Measurements from ENCODE around the gene SYNDIG1. TPM values are rescaled to one million over a fixed set of nuclear protein-coding genes. Genes with fewer than 3 reads are reported as not detected.

Gene SYNDIG1
- total RNA-seq, 4 donors from 2014 or later, result not detected

GRCh38 chr20:24544371-24544770 lies 74.9 kb downstream of the SYNDIG1 start:
- DNase-seq, result no peak

GRCh38 chr20:24545168-24545567 lies 75.7 kb downstream of the SYNDIG1 start:
- no peaks in the 10 kb centered on the region for H3K36me3 ChIP-seq
- H3K4me1 ChIP-seq, result no peaks in the 10 kb centered on the region
- no peaks in the 10 kb centered on the region for H3K9me3 ChIP-seq
- DNase-seq, result no peak
- H3K4me3 ChIP-seq, result no peak overlapping the region
- no peaks in the 10 kb centered on the region for H3K27me3 ChIP-seq
- H3K27ac ChIP-seq, result no peak overlapping the region
- intact Hi-C loops (cut with DNase I), result no loop called here
- 81 to 82% methylated on average over 8 to 11 of the region's 11 CpGs for WGBS, 2 donors
- TF ChIP-seq, protein P1, sequence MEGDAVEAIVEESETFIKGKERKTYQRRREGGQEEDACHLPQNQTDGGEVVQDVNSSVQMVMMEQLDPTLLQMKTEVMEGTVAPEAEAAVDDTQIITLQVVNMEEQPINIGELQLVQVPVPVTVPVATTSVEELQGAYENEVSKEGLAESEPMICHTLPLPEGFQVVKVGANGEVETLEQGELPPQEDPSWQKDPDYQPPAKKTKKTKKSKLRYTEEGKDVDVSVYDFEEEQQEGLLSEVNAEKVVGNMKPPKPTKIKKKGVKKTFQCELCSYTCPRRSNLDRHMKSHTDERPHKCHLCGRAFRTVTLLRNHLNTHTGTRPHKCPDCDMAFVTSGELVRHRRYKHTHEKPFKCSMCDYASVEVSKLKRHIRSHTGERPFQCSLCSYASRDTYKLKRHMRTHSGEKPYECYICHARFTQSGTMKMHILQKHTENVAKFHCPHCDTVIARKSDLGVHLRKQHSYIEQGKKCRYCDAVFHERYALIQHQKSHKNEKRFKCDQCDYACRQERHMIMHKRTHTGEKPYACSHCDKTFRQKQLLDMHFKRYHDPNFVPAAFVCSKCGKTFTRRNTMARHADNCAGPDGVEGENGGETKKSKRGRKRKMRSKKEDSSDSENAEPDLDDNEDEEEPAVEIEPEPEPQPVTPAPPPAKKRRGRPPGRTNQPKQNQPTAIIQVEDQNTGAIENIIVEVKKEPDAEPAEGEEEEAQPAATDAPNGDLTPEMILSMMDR (IDR thresholded peaks at IDR 0.05), result no peak
- TF ChIP-seq POLR2A (IDR thresholded peaks at IDR 0.05), result no peak

More at GRCh38 chr20:24544371-24544770, 74.9 kb downstream of the SYNDIG1 start:
- no peak overlapping the region for H3K27ac ChIP-seq
- 53% methylated on average over 3 to 5 of the region's 7 CpGs for WGBS, 2 donors
- no peaks in the 10 kb centered on the region for H3K4me1 ChIP-seq
- intact Hi-C loops (cut with DNase I), result no loop called here
- H3K9me3 ChIP-seq, result no peaks in the 10 kb centered on the region
- TF ChIP-seq POLR2A (IDR thresholded peaks at IDR 0.05), result no peak
- TF ChIP-seq, protein P1 (IDR thresholded peaks at IDR 0.05), result no peak
- no peak overlapping the region for H3K4me3 ChIP-seq
- H3K36me3 ChIP-seq, result no peaks in the 10 kb centered on the region
- no peaks in the 10 kb centered on the region for H3K27me3 ChIP-seq

- H3K4me3 ChIP-seq, result no peak overlapping the region
- H3K4me1 ChIP-seq, result no peaks in the 10 kb centered on the region
- no peaks in the 10 kb centered on the region for H3K36me3 ChIP-seq
- no peak overlapping the region for H3K27ac ChIP-seq
- no peak for DNase-seq
- 86 to 100% methylated on average over 1 to 2 of the region's 2 CpGs for WGBS, 2 donors
- intact Hi-C loops (cut with DNase I), result no loop called here
- no peaks in the 10 kb centered on the region for H3K9me3 ChIP-seq
- no peak for TF ChIP-seq POLR2A (IDR thresholded peaks at IDR 0.05)
- TF ChIP-seq, protein P1 (IDR thresholded peaks at IDR 0.05), result no peak
- no peaks in the 10 kb centered on the region for H3K27me3 ChIP-seq
Measured at GRCh38 chr20:24546232-24546892, 76.9 kb downstream of the SYNDIG1 start.

DNA sequence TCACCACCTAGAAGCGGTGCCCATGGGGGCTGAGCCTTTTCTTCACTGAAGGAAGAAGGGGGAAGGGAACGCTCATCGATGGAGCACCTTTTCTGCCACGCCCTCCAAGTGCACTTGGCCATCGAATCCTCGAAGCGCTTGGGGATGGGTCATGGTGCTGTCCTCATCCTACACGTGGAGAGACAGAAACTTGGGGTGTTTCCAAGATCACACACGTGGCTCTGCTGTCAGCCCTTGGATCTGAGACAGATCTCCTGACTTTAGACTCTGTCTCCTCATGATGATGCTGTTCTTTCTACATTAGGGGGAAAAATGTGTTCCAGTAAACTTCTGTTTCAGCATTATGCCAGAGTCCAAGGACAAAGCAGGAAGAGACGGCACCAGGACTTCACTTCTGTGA lies 78.5 kb downstream of the SYNDIG1 start:
- H3K9me3 ChIP-seq, result no peaks in the 10 kb centered on the region
- H3K27me3 ChIP-seq, result no peaks in the 10 kb centered on the region
- no peak for TF ChIP-seq POLR2A (IDR thresholded peaks at IDR 0.05)
- TF ChIP-seq, protein P1 (IDR thresholded peaks at IDR 0.05), result no peak
- 67 to 82% methylated on average over 2 to 9 of the region's 10 CpGs for WGBS, 2 donors
- intact Hi-C loops (cut with DNase I), result no loop called here
- no peak overlapping the region for H3K27ac ChIP-seq
- H3K4me3 ChIP-seq, result no peak overlapping the region
- H3K36me3 ChIP-seq, result no peaks in the 10 kb centered on the region
- no peaks in the 10 kb centered on the region for H3K4me1 ChIP-seq
- DNase-seq, result no peak

- no peak for DNase-seq
- 46 to 58% methylated on average over 2 of the region's 2 CpGs for WGBS, 2 donors
Measured at GRCh38 chr20:24559114-24559732, 89.8 kb downstream of the SYNDIG1 start.

More at GRCh38 chr20:24559114-24559732, 89.8 kb downstream of the SYNDIG1 start:
- Histone ChIP-seq H3K36me3 (no peaks in the 10 kb centered on the region), H3K4me1 (no peaks in the 10 kb centered on the region), H3K27me3 (no peaks in the 10 kb centered on the region), H3K4me3 (no peak overlapping the region), H3K9me3 (no peaks in the 10 kb centered on the region), H3K27ac (no peak overlapping the region)
- no peak for TF ChIP-seq POLR2A (IDR thresholded peaks at IDR 0.05)
- TF ChIP-seq, protein P1 (IDR thresholded peaks at IDR 0.05), result no peak
- intact Hi-C loops (cut with DNase I), result no loop called here
